ENCODE data around the gene TRIB2.

- TF ChIP-seq, protein P1, sequence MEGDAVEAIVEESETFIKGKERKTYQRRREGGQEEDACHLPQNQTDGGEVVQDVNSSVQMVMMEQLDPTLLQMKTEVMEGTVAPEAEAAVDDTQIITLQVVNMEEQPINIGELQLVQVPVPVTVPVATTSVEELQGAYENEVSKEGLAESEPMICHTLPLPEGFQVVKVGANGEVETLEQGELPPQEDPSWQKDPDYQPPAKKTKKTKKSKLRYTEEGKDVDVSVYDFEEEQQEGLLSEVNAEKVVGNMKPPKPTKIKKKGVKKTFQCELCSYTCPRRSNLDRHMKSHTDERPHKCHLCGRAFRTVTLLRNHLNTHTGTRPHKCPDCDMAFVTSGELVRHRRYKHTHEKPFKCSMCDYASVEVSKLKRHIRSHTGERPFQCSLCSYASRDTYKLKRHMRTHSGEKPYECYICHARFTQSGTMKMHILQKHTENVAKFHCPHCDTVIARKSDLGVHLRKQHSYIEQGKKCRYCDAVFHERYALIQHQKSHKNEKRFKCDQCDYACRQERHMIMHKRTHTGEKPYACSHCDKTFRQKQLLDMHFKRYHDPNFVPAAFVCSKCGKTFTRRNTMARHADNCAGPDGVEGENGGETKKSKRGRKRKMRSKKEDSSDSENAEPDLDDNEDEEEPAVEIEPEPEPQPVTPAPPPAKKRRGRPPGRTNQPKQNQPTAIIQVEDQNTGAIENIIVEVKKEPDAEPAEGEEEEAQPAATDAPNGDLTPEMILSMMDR (conservative IDR thresholded peaks at IDR 0.05; ENCODE audit: low read depth, low read length) = no peak
- TF ChIP-seq EZH2 (IDR thresholded peaks at IDR 0.05; ENCODE audit: borderline replicate concordance, low read depth, low read length, poor library complexity, severe bottlenecking) = no peak
Measured at GRCh38 chr2:12708508-12709206, 8.1 kb upstream of the TRIB2 start.
